A673 (cell line): ENCODE measurements around the gene PPFIBP1. TPM values are rescaled to one million over a fixed set of nuclear protein-coding genes. Genes with fewer than 3 reads are reported as not detected.

Experiments
- BruUV-seq: library from RNA; stranded (reverse); fragments of 400-500 nt; replicated peaks from 2 replicates; lab custom pipeline; 2021; lab: Mats Ljungman, UMichigan
- CTCF ChIA-PET: fragments of 300-600 bp; sonication (Branson Sonifier 250); formaldehyde crosslinking; loops from one replicate; lab custom pipeline; 2022; ENCODE audit warnings: antibody characterized with exemption; lab: Charles Lee
- POLR2A ChIA-PET: fragments of 300-600 bp; sonication (Branson Sonifier 250); formaldehyde crosslinking; loops from one replicate; lab custom pipeline; 2022; ENCODE audit warnings: antibody characterized with exemption; ENCODE audit not compliant: low non-redundant PET; lab: Charles Lee
- DNase-seq: peaks from one replicate; pipeline ENCODE4 v3.0.0-alpha.2; 2015; ENCODE audit warnings: low spot score
- H3K27ac ChIP-seq: fragments of 200-600 bp; sonication (generic); 2 replicates; pipeline ENCODE4 v1.5.1; 2016; ENCODE audit warnings: mixed run types, low read depth, mild to moderate bottlenecking, mixed read lengths, antibody characterized with exemption, low read length; ENCODE audit not compliant: poor library complexity, severe bottlenecking
- H3K27me3 ChIP-seq: fragments of 200-600 bp; sonication (generic); replicated peaks from 2 replicates; pipeline ENCODE4 v1.6.1; 2017; ENCODE audit warnings: mixed run types, low read depth, mild to moderate bottlenecking, mixed read lengths, antibody characterized with exemption, low read length; ENCODE audit not compliant: insufficient read depth, poor library complexity
- H3K36me3 ChIP-seq: fragments of 200-600 bp; sonication (generic); 2 replicates; pipeline ENCODE4 v1.6.1; 2016; ENCODE audit warnings: mixed run types, mild to moderate bottlenecking, mixed read lengths, antibody characterized with exemption, low read length; ENCODE audit not compliant: insufficient read depth, poor library complexity, severe bottlenecking
- H3K4me1 ChIP-seq: fragments of 200-600 bp; sonication (generic); 2 replicates; pipeline ENCODE4 v1.6.1; 2017; ENCODE audit warnings: mixed run types, mild to moderate bottlenecking, mixed read lengths, antibody characterized with exemption, low read length; ENCODE audit not compliant: insufficient read depth, poor library complexity, severe bottlenecking
- H3K4me3 ChIP-seq: fragments of 200-600 bp; sonication (generic); 2 replicates; pipeline ENCODE4 v1.5.1; 2016; ENCODE audit warnings: low read depth, mixed run types, mild to moderate bottlenecking, mixed read lengths, low read length; ENCODE audit not compliant: poor library complexity, severe bottlenecking
- H3K9me3 ChIP-seq: fragments of 200-600 bp; sonication (generic); 2 replicates; pipeline ENCODE4 v1.6.1; 2016; ENCODE audit warnings: mixed run types, low read depth, mild to moderate bottlenecking, mixed read lengths, antibody characterized with exemption, low read length; ENCODE audit not compliant: poor library complexity, severe bottlenecking
- EZH2 ChIP-seq: fragments of 200-600 bp; sonication (generic); IDR thresholded peaks from 2 replicates; pipeline ENCODE4 v1.6.1; 2017; ENCODE audit warnings: borderline replicate concordance, low read depth, mild to moderate bottlenecking, mixed read lengths, antibody characterized with exemption, low read length; ENCODE audit not compliant: poor library complexity, severe bottlenecking
- intact Hi-C: fragments of 100-400 bp; cut with micrococcal nuclease; formaldehyde crosslinking; loops from one replicate; pipeline ENCODE4 v1.10.0; 2022; ENCODE audit not compliant: unreplicated experiment
- total RNA-seq: library from RNA; stranded (reverse); gene quantifications from 2 replicates; pipeline ENCODE4 v1.2.3, GENCODE V29; 2021
- TF ChIP-seq, protein P1 (sequence below): fragments of 300-800, 200-600 bp; sonication (generic); conservative IDR thresholded peaks from 2 replicates; pipeline ENCODE4 v1.5.1; 2017; ENCODE audit warnings: low read depth, mild to moderate bottlenecking, antibody characterized with exemption, low read length, moderate library complexity, mixed read lengths

PPFIBP1 gene
- total RNA-seq, 1 experiment from 2014 or later = 41.2 TPM

DNA sequence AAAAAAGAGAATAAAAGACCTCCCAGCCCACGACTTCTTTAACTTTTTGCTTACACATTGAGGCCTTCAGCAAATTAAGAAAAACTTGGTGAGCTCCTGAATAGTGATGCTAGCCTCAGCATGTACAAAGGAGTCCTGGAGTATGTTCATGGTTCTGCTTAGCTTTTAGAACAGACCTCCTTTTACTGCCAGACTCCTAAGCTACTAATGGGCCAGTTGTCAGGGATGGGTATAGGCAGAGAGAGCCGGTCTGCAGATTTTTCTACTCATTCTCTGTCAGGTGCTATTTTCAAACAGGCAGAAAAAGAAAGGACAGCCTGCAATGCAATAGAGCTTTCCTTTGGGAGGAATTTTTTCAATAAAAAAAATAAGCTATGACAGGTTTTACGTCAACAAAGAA, 90.4 kb downstream of the PPFIBP1 start:
- H3K4me3 ChIP-seq = no peak overlapping the region
- no peak overlapping the region for H3K27ac ChIP-seq
- H3K36me3 ChIP-seq = no peaks in the 10 kb centered on the region
- POLR2A ChIA-PET = no interaction called here
- CTCF ChIA-PET = no interaction called here
- intact Hi-C loops = no loop called here
- no peaks in the 10 kb centered on the region for H3K9me3 ChIP-seq
- no peaks in the 10 kb centered on the region for H3K27me3 ChIP-seq
- TF ChIP-seq, protein P1, sequence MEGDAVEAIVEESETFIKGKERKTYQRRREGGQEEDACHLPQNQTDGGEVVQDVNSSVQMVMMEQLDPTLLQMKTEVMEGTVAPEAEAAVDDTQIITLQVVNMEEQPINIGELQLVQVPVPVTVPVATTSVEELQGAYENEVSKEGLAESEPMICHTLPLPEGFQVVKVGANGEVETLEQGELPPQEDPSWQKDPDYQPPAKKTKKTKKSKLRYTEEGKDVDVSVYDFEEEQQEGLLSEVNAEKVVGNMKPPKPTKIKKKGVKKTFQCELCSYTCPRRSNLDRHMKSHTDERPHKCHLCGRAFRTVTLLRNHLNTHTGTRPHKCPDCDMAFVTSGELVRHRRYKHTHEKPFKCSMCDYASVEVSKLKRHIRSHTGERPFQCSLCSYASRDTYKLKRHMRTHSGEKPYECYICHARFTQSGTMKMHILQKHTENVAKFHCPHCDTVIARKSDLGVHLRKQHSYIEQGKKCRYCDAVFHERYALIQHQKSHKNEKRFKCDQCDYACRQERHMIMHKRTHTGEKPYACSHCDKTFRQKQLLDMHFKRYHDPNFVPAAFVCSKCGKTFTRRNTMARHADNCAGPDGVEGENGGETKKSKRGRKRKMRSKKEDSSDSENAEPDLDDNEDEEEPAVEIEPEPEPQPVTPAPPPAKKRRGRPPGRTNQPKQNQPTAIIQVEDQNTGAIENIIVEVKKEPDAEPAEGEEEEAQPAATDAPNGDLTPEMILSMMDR = no peak
- no peak for TF ChIP-seq EZH2
- DNase-seq = no peak
- no TSS peak for BruUV-seq
- H3K4me1 ChIP-seq = peaks cover 68% of the 10 kb centered on the region

DNA sequence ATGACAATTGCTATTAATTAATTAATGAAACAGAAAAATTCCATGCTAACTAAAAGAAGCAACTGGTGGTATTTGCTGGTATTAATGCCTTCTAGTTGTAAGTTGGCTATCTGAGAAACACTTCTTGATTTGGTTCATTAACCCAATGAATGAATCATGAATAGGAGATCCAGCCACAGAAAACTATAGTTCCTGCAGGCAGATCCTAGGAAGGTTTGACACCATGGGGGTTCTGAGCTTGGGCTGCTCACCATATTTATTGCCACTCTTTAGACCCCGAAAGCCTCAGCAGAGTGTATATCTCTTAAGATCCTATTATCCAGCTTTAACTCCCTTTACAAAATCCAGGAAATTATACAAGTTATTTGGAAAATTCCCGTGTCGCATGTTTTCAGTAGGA, 90.9 kb downstream of the PPFIBP1 start:
- TF ChIP-seq, protein P1 = no peak
- TF ChIP-seq EZH2 = no peak
- Histone ChIP-seq H3K36me3 (no peaks in the 10 kb centered on the region), H3K4me1 (peaks cover 67% of the 10 kb centered on the region), H3K4me3 (no peak overlapping the region), H3K27me3 (no peaks in the 10 kb centered on the region), H3K9me3 (no peaks in the 10 kb centered on the region), H3K27ac (no peak overlapping the region)
- BruUV-seq = no TSS peak
- DNase-seq = peak; percentile 70
- ChIA-PET POLR2A (interaction anchor here (0.6 kb wide), 1 partner anchor 19 kb away, joined by 3 read pairs; no protein-coding TSS in a partner anchor), CTCF (no interaction called here)
- intact Hi-C loops = loop anchor here (5.0 kb wide), 1 partner anchor 93 kb away; the partner anchor contains the start of gene PPFIBP1

DNA sequence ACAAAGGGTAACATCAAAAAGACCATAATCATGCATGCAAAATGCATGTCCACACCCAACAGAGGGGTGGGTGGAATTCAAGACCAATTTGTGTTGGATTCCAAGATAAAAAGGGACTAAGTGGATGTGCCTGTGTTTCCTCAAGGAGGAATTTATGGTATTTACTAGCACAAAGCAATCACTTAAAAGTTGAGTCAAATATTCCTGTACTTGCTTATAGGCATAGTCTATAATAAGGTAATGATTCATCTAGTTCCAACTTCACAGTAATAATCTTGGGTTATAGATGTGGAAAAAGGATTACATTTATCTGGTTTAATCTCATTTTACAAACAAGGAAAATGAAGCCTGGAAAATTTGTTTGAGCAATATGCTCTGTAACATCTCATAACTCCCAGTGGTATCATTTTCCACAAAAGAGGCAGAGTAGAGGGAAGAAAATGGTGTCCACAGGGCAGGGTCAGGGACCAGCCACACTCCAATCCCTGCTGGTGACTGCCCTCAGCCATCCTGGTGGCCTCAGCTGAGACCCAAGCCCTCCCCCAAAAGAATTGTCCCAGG, 91.4 kb downstream of the PPFIBP1 start:
- H3K27ac ChIP-seq = no peak overlapping the region
- peaks cover 68% of the 10 kb centered on the region for H3K4me1 ChIP-seq
- peak; percentile 79 for DNase-seq
- no peak for TF ChIP-seq EZH2
- TF ChIP-seq, protein P1 = no peak
- POLR2A ChIA-PET = interaction anchor here (0.6 kb wide), 1 partner anchor 20 kb away, joined by 3 read pairs; no protein-coding TSS in a partner anchor
- H3K36me3 ChIP-seq = no peaks in the 10 kb centered on the region
- CTCF ChIA-PET = no interaction called here
- intact Hi-C loops = loop anchor here (5.0 kb wide), 1 partner anchor 93 kb away; the partner anchor contains the start of gene PPFIBP1
- no peaks in the 10 kb centered on the region for H3K27me3 ChIP-seq
- H3K9me3 ChIP-seq = no peaks in the 10 kb centered on the region
- no peak overlapping the region for H3K4me3 ChIP-seq
- BruUV-seq = no TSS peak
